HCT116 (cell line): ENCODE results near the gene TRRAP. TPM values are rescaled to one million over a fixed set of nuclear protein-coding genes. Genes with fewer than 3 reads are reported as not detected.

Experiments
- ATAC-seq: fragments of 200-7000 bp; cut with Tn5 transposase; 2 replicates; pipeline ENCODE4 v1.9.1; 2020; ENCODE audit warnings: mild to moderate bottlenecking, moderate library complexity
- BruUV-seq: library from RNA; stranded (reverse); fragments of 400-500 nt; replicated peaks from 2 replicates; lab custom pipeline; 2021; lab: Mats Ljungman, UMichigan
- CTCF ChIA-PET: fragments of 300-600 bp; sonication (Branson Sonifier 250); formaldehyde crosslinking; loops from one replicate; lab custom pipeline; 2021; ENCODE audit warnings: antibody characterized with exemption; lab: Charles Lee
- POLR2A ChIA-PET: fragments of 300-600, 350-600 bp; sonication (Branson Sonifier 250); formaldehyde crosslinking; loops from one replicate; lab custom pipeline; 2021; ENCODE audit warnings: antibody characterized with exemption; lab: Charles Lee
- RAD21 ChIA-PET, 2 experiments: fragments of 300-600 bp; sonication (Branson Sonifier 250); formaldehyde crosslinking; loops; one replicate each; lab custom pipeline; 2023; ENCODE audit warnings: low total read pairs in 2 of 2; ENCODE audit not compliant: uncharacterized antibody in 2 of 2, unreplicated experiment in 2 of 2, low non-redundant PET in 1 of 2; lab: Charles Lee
- DNase-seq: peaks from one replicate; pipeline ENCODE4 v3.0.0-alpha.2; 2010; ENCODE audit warnings: low read depth, low spot score
- H2AFZ ChIP-seq: fragments of 200-600 bp; shearing (Covaris generic), sonication (generic); 2 replicates; pipeline ENCODE4 v1.6.1; 2017; ENCODE audit warnings: low read depth, mixed run types, mixed read lengths, antibody characterized with exemption, low read length; ENCODE audit not compliant: poor library complexity, severe bottlenecking
- H3K27ac ChIP-seq: 2 replicates; pipeline ENCODE4 v1.5.1; 2012; ENCODE audit warnings: low read depth, low read length
- H3K27me3 ChIP-seq: fragments of 200-600 bp; sonication (generic); 2 replicates; pipeline ENCODE4 v1.6.1; 2016; ENCODE audit warnings: mixed run types, low read length, mixed read lengths; ENCODE audit not compliant: insufficient read depth
- H3K36me3 ChIP-seq, 2 experiments: fragments of 200-500 bp in 1 of 2; fragments of 200-600 bp in 1 of 2; sonication (Bioruptor generic) in 1 of 2; sonication (generic) in 1 of 2; 2 replicates each; pipeline versions ENCODE4 v1.5.1 to v1.6.1; 2014 to 2016; ENCODE audit warnings: low read length in 2 of 2, inconsistent platforms in 1 of 2, mixed read lengths in 1 of 2, mixed run types in 1 of 2; ENCODE audit not compliant: insufficient read depth in 2 of 2, control insufficient read depth in 1 of 2
- H3K4me1 ChIP-seq, 2 experiments: fragments of 200-600 bp in 1 of 2; sonication (generic) in 1 of 2; 2 replicates each; pipeline versions ENCODE4 v1.5.1 to v1.6.1; 2012 to 2017; ENCODE audit warnings: low read length in 2 of 2, inconsistent platforms in 1 of 2, mild to moderate bottlenecking in 1 of 2, mixed read lengths in 1 of 2, mixed run types in 1 of 2, moderate library complexity in 1 of 2; ENCODE audit not compliant: insufficient read depth in 2 of 2, control insufficient read depth in 1 of 2
- H3K4me2 ChIP-seq: fragments of 200-600 bp; sonication (generic); 2 replicates; pipeline ENCODE4 v1.6.1; 2017; ENCODE audit warnings: mixed run types, low read length, mixed read lengths
- H3K4me3 ChIP-seq, 2 experiments: fragments of 200-600 bp in 1 of 2; sonication (generic) in 1 of 2; replicated peaks in 1 of 2; 2 replicates each; pipeline ENCODE4 v1.5.1; 2011 to 2016; ENCODE audit warnings: low read length in 2 of 2, control low read depth in 1 of 2, low read depth in 1 of 2, mild to moderate bottlenecking in 1 of 2, mixed read lengths in 1 of 2, mixed run types in 1 of 2
- H3K79me2 ChIP-seq: fragments of 200-600 bp; sonication (generic); 2 replicates; pipeline ENCODE4 v1.6.1; 2017; ENCODE audit warnings: mild to moderate bottlenecking, mixed run types, low read length, moderate library complexity, mixed read lengths; ENCODE audit not compliant: insufficient read depth
- H3K9ac ChIP-seq: fragments of 200-600 bp; sonication (generic); 2 replicates; pipeline ENCODE4 v1.6.1; 2016; ENCODE audit warnings: low read length, mixed read lengths
- H3K9me2 ChIP-seq: fragments of 200-600 bp; sonication (generic), shearing (Covaris generic); 2 replicates; pipeline ENCODE4 v1.6.1; 2017; ENCODE audit warnings: mixed run types, mild to moderate bottlenecking, moderate library complexity; ENCODE audit not compliant: insufficient read depth
- H3K9me3 ChIP-seq, 2 experiments: fragments of 200-500 bp in 1 of 2; fragments of 200-600 bp in 1 of 2; sonication (Bioruptor generic) in 1 of 2; sonication (generic) in 1 of 2; 2 replicates each; pipeline ENCODE4 v1.6.1; 2014 to 2017; ENCODE audit warnings: low read length in 2 of 2, mixed read lengths in 2 of 2, inconsistent platforms in 1 of 2, low read depth in 1 of 2, mild to moderate bottlenecking in 1 of 2, mixed run types in 1 of 2, moderate library complexity in 1 of 2; ENCODE audit not compliant: control insufficient read depth in 1 of 2, insufficient read depth in 1 of 2
- H4K20me1 ChIP-seq: fragments of 200-600 bp; sonication (generic), shearing (Covaris generic); 2 replicates; pipeline ENCODE4 v1.6.1; 2017; ENCODE audit warnings: mixed run types, mild to moderate bottlenecking, moderate library complexity; ENCODE audit not compliant: insufficient read depth
- ATF3 ChIP-seq: IDR thresholded peaks from 2 replicates; pipeline ENCODE4 v1.6.1; 2012
- CEBPB ChIP-seq: IDR thresholded peaks from 2 replicates; pipeline ENCODE4 v1.6.1; 2012; ENCODE audit warnings: low read depth
- EGR1 ChIP-seq: IDR thresholded peaks from 2 replicates; pipeline ENCODE4 v1.6.1; 2012; ENCODE audit warnings: low read depth
- JUND ChIP-seq: IDR thresholded peaks from 2 replicates; pipeline ENCODE4 v1.6.1; 2012
- RAD21 ChIP-seq: IDR thresholded peaks from 2 replicates; pipeline ENCODE4 v1.6.1; 2012; ENCODE audit warnings: low read depth, mild to moderate bottlenecking
- intact Hi-C: fragments of 100-400 bp; cut with micrococcal nuclease; formaldehyde crosslinking; loops from 2 replicates; pipeline ENCODE4 v1.10.0; 2022
- total RNA-seq: library from RNA; stranded (reverse); gene quantifications from one replicate; pipeline ENCODE4 v1.2.1, GENCODE V29; 2021; ENCODE audit not compliant: unreplicated experiment
- TF ChIP-seq, protein P1 (sequence below), 3 experiments: fragments of 200-600 bp in 1 of 3; sonication (generic) in 1 of 3; IDR thresholded peaks in 2 of 3; conservative IDR thresholded peaks in 1 of 3; 2 replicates each; pipeline ENCODE4 v1.5.1; 2012 to 2017; ENCODE audit warnings: low read depth in 2 of 3, low read length in 2 of 3, antibody characterized with exemption in 1 of 3, borderline replicate concordance in 1 of 3, control low read depth in 1 of 3, mild to moderate bottlenecking in 1 of 3, mixed read lengths in 1 of 3, mixed run types in 1 of 3, moderate library complexity in 1 of 3; ENCODE audit not compliant: insufficient read depth in 1 of 3

The TRRAP gene
- total RNA-seq, 1 experiment from 2014 or later: 44.5 TPM

DNA sequence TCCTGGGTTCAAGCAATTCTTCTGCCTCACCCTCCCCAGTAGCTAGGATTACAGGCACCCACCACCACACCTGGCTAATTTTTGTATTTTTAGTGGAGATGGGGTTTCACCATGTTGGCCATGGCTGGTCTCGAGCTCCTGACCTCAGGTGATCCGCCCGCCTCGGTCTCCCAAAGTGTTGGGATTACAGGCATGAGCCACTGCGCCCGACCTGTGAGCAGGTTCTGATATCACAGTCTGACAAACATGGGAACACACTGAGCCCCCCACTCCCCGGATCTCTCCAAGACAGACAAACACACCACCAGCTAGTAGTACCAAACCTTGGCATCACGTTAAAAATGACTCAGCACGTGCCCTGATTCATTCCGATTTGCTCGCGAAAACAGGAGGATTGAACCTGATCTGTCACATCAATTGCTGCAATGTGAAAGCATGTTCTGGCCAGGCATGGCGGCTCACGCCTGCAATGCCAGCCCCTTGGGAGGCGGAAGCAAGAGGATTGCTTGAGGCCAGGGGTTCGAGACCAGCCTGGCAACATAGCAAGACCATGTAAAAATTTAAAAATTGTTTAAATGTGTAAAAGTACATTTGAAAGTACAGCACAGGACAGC lies 159.1 kb downstream of the TRRAP start:
- Histone ChIP-seq H3K9me3 (no peaks in the 10 kb centered on the region), H3K27ac (no peak overlapping the region), H3K4me3 (no peak overlapping the region), H4K20me1 (no peaks in the 10 kb centered on the region), H2AFZ (no peak overlapping the region), H3K4me1 (peaks cover 0 to 4% of the 10 kb centered on the region in 2 experiments; a peak in 1 of 4 replicates), H3K9me2 (no peaks in the 10 kb centered on the region), H3K4me2 (no peak overlapping the region), H3K79me2 (no peaks in the 10 kb centered on the region), H3K27me3 (no peaks in the 10 kb centered on the region), H3K36me3 (peaks cover 16 to 52% of the 10 kb centered on the region in 2 experiments)
- no peak for ATAC-seq
- no peak for DNase-seq
- intact Hi-C loops: no loop called here
- ChIA-PET RAD21 (no interaction called here), POLR2A (no interaction called here), CTCF (no interaction called here)
- no TSS peak for BruUV-seq
- TF ChIP-seq RAD21: no peak
- no peak for TF ChIP-seq EGR1
- TF ChIP-seq, protein P1, sequence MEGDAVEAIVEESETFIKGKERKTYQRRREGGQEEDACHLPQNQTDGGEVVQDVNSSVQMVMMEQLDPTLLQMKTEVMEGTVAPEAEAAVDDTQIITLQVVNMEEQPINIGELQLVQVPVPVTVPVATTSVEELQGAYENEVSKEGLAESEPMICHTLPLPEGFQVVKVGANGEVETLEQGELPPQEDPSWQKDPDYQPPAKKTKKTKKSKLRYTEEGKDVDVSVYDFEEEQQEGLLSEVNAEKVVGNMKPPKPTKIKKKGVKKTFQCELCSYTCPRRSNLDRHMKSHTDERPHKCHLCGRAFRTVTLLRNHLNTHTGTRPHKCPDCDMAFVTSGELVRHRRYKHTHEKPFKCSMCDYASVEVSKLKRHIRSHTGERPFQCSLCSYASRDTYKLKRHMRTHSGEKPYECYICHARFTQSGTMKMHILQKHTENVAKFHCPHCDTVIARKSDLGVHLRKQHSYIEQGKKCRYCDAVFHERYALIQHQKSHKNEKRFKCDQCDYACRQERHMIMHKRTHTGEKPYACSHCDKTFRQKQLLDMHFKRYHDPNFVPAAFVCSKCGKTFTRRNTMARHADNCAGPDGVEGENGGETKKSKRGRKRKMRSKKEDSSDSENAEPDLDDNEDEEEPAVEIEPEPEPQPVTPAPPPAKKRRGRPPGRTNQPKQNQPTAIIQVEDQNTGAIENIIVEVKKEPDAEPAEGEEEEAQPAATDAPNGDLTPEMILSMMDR (IDR thresholded peaks at IDR 0.05 in 2 of 3, conservative IDR thresholded peaks at IDR 0.05 in 1 of 3; ENCODE audit: borderline replicate concordance in 1 of 3, insufficient read depth in 1 of 3, low read depth in 2 of 3, low read length in 2 of 3): no peak
- no peak for TF ChIP-seq CEBPB
- no peak for TF ChIP-seq ATF3
- TF ChIP-seq JUND: no peak
- TF ChIP-seq, all 23 proteins: peak for 0
- no peak overlapping the region for H3K9ac ChIP-seq
